HG02973 (cell line): Measurements from ENCODE around the gene KRT83.
"Not testable (repeated sequence)": the region's sequence is repeated elsewhere in the genome, so short reads cannot be mapped to it uniquely, and the experiment has no call there.

Experiments used
- ATAC-seq: cut with Tn5 transposase; IDR thresholded peaks from one replicate; pipeline ENCODE4 v1.9.1; 2021; ENCODE audit warnings: moderate library complexity; ENCODE audit not compliant: unreplicated experiment

The KRT83 gene

DNA sequence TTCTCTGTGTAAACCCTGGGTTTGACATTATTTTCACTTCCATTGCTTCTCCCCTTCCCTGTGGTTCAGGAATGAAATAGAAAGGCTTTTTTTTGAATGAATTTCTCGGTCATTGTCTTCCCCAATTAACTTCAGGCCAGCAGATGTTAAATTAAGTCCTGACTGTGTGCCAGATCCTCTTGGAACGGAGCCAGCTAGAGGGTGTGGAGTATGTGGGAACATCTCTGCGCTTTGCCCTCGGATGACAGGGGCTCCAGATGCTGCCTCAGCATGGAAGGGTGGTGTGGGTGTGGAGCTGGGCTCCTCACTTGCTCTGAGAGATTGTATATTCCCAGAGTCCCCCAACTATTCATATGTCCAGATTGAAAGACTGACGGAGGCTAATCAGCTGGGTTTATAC is 33.0 kb upstream of the KRT83 start:
- ATAC-seq: no peak

DNA sequence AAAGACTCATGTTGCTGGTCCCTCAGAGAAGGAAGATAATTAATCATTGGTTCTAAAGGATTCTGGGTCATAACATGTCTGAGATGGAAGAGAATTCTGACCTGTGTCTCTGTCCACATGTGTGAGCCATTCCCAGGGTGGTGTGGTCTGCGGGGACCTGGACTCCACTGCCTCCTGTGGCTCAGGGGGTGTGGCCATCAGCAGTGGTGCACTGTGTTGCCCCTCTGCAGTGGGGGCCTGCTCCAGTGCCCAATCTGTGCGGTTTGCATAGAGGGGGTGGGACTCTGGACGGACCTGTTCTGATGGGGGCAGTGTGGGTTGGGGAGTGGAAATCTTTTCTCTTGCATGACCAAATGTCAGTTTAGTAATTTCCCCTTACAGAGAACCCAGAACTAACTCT is 32.6 kb upstream of the KRT83 start:
- no peak for ATAC-seq

DNA sequence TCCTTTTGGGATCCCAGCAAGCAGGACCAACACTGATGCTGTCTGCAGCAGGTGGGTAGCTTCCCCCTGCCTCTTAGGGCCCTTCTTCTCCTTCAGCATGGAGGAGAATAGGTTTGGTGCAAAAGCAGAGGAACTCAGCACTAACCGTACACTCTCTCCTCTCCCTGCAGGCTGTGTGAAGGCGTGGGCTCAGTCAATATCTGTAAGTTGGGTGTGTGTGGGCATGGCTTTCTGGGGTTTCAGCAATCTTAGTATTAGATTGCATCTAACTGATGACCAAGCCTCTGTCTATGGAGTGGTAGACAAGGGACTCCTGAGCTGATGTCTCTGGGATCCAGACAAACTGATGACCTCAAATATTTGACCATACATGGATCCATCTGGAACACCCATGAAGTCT is 31.8 kb upstream of the KRT83 start:
- ATAC-seq: no peak

DNA sequence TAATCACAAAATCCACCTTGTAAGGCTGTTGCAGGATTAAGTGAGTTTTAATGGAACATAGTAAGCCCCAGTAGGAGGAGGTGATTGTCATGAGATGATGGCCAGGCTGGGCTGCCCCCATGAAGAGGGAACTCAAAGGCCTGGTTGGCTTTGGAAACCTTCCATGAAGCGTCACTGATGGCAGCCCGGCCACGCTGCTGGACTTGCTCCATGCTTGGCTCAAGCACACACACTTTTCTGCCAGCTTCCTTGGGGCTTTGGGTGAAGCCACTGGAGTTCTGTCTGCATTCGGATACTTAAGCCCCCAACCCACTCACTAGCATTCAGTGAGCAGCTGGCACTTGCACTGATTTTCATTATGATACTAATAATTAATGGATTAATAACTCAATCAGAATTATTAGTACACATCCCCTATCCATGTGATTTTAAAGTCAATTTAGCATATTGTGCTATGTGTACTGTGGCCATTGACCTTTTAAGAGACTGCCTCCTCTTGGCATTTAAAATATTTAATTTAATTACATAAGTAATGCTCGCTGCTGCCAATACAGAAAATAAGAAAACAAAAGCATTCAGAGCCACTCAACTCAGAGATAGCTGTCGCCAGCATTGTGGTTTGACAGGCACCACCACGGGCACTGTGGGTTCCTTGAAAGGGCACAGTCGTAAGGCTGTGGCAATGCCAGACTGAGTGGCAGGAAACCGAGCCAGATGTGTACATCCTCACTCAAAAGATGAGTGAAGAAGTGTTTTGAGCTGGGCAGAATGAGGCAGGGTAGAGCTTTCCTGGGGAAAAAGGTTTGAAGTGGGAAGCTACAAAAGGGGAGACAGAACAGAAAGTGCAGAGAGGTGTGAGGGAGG is 30.2 kb upstream of the KRT83 start:
- ATAC-seq: no peak

DNA sequence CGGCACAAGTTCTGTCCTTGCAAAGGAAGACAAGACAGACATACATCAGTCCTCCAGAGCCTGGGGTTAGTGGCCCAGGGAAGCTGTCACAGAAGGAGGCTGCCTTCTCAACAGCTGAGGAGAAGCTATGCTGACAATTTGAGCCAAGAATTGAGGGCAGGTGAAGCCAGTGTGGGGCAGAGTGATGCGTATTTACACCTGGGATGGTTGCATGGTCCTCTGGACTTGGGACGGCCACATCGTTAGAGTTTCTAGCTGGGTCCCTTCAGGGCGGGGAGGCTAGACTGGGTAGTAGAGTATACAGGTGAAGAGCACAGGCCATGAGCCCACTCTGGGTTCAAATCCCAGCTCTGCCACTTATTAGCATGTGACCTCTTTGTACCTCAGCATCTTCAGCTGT is 29.6 kb upstream of the KRT83 start:
- ATAC-seq: no peak

DNA sequence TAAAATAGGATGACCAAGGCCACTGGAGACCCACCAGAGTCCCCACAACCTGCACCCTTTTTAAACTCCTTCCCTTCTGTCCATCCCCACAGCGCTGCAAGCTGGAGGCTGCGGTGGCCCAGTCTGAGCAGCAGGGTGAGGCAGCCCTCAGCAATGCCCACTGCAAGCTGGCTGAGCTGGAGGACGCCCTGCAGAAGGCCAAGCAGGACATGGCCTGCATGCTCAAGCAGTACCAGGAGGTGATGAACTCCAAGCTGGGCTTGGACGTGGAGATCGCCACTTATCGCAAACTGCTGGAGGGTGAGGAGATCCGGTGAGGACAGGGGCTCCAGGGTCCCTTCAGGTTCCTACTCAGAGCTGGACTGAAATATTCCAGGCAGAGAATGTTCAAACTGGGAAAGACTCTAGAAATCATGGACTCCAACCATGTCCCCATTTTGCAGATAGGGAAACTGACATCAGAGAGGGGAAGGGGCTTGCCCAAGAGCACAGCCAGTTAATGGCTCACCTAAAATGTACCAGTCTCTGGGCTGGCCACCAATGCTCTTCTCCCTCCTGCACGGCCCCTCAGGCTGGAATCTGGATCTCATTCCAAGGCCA is 28.9 kb upstream of the KRT83 start:
- ATAC-seq: no peak

DNA sequence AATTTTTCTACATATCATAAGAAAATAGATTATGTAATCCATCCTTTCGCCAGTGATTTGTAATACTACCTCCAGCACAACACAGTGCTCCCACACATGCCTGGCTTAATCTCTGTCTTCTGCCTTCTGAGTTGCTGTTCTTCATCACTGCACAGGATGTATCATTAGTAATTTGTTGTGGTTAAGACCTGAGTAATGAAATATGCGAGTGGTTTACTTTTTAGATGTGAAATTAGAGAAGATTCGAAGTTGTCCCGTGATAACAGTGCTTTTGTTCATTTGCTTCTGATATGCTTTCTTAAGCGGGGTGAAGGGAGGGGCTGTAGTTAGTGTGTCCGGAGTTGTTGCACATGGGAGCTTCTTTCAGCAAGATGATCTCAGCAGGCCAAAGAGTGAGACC is 28.0 kb upstream of the KRT83 start:
- ATAC-seq: no peak

DNA sequence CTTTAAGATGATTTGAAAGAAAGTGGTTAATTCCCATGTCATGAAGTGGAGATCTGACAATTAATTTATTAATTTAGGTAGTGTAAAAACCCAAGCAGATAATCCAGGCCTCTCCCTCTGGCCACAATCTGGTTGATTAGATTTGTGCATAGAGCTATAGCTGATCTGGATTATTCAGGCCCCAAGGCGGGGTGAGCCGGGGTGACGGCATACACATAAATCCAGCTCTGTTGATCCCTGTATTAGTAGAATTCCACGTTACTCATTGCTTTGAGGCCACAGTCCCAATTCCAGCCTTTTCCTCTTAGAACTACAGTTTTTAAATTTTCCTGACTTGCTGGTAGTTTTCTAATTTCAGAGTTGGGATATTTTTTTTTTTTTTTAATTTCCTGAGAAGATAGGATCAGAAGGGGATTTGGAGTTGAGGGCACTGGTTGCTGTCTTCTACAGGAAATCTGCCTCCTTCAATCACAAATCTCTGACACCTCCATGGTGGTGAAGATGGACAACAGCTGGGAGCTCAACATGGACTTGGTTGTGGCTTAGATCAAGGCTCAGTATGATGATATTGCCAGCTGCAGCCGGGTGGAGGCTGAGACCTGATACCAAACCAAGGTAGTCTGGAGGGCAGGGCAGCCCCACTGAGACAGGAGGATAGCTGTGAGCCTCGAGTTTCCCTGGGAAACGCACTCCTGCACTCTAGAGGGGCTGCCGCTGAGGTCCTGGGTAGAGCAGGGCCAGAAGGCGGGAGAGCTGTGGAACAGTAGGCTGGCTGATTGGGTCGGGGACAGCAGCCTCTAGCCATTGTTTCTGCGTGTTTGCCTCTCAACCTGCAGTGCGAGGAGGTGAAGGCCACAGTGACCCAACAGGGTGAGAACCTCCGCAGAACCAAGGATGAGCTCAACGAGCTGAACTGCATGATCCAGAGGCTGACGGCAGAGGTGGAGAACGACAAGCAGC is 26.6 kb upstream of the KRT83 start:
- no peak for ATAC-seq

DNA sequence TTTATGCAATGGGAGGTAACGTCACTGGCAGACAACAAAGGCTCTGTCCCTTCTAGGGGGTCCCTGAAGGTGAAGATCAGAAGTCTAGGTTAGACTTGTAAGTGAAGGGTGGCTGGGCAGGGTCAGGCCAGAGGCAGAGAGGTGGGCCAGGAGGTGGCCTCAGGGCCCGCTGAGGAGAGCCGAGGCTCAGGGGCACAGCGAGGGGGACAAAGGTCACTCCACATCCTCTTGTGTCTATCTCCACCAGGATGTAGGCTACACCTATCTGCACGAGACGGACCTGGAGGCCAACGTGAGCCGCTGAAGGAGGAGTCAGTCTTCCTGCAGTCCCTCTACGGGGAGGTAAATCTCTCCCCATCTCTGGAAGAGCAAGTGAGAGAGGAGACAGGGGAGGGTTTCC is 25.8 kb upstream of the KRT83 start:
- no peak for ATAC-seq

DNA sequence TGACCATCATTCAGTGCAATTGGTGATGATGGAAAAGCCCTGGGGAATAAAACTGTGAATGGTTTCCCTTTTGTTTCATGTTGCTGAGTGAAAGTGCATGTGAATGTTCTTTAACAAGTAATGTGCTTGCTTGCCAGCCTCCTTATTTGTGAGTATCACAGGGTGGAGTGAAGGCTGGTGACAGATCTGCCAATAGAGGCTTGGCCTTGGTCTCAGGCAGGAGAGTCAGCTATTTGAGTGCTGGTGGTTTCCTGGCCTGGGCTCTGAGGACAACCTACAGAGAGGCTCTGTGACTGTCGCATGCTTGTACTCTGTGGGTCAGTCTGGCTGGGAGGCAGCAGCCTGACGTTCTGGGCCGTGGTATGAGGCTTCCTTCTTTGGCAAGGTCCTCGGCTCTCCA is 25.4 kb upstream of the KRT83 start:
- ATAC-seq: no peak

DNA sequence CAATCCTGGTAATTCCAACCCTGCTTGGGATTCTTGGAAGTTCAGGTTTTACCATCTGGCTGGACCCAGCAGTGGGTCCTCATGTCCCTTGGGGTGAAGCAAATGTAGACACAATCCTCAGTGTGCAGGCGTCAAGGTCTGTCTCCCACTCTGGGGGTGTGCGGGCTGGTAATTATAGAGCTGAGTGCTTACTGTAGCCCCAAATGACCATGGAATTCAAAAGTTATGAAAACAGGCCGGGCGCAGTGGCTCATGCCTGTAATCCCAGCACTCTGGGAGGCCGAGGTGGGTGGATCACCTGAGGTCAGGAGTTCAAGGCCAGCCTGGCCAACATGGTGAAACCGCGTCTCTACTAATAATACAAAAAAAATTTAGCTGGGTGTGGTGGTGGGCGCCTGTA is 23.8 kb upstream of the KRT83 start:
- not testable (repeated sequence) for ATAC-seq

DNA sequence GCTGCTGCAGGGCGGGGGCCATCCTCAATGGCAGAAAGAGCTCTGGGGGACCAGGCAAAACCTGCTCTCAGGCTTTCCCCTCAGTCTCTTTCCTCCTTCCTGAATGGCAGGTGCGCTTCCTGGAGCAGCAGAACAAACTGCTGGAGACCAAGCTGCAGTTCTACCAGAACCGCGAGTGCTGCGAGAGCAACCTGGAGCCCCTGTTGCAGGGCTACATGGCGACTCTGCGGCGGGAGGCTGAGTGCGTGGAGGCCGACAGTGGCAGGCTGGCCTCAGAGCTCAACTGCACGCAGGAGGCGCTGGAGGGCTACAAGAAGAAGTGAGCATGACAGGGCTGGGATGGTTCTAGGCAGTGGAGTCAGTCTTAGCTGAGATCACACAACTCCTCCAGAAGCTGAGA is 22.9 kb upstream of the KRT83 start:
- ATAC-seq: no peak

DNA sequence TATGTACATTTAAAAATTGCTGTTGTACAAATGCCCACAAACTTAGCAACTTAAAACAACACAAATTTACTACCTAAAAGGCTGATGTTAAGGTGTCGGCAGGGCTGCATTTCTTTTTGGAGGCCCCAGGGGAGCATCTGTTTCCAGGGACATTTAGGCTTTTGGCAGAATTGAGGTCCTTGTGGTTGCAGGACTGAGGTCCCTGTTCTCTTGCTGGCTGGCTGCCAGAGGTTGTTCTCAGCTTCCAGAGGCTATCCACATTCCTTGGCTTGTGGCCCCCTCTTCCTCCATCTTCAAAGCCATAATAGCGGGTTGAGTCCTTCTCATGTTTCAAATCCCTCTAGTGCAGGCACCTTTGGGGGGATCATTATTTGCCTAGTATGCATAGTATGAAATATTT is 22.4 kb upstream of the KRT83 start:
- ATAC-seq: no peak

DNA sequence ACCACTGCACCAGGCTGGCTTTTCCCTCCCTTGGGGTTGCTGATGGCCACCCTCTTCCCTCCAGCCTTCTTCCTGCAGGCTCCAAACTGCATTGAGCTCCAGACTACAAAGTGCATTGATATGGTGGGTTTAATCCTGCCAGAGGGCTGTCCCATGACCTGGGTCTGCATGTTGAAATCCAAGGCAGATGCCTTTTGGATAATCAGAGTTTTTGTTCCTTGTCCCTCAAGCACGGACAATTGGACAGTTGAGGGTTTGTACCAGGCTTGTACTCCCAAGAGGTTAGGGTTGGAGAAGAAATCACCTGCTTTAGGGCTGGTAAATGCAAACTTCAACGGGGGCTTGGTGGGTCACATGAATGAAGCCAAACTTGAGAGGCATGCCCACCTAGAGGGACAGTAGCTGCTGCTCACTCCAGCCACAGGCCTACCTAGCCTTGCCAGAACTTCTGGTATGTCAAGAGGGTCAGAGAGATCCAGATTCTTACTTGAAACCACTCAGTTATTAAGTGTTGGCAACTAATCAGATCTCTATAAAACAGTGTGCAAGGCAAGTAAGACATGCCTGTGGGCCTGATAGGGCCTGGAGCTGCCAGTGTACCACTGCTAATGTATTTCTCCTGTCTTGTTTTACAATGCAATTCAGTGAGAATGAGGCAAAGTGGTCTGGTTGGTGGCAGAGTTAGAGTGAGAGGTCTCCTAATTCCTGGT is 21.7 kb upstream of the KRT83 start:
- no peak for ATAC-seq

DNA sequence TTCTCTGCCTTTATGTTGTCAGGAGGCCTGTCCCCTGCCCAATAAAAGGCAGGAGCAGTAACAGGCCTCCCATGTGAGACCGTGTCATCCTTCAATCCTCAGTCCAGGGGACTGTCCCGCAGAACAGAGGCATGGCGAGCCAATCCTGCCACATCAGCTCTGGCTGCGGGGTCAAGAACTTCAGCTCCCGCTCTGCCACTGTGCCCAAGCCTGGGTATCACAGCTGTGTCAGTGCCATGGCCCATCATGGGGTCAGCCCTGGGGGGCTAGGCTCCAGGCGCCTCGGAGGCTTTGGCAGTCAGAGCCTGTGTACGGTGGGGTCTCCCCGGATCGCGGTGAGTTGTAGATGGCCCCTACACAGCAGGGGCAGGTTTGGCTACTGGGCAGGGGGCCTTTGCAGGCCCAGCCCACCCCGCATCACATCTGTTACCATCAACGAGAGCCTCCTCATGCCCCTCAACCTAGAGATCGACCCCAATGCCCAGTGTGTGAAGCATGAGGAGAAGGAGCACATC is 19.9 kb upstream of the KRT83 start:
- ATAC-seq: no peak

DNA sequence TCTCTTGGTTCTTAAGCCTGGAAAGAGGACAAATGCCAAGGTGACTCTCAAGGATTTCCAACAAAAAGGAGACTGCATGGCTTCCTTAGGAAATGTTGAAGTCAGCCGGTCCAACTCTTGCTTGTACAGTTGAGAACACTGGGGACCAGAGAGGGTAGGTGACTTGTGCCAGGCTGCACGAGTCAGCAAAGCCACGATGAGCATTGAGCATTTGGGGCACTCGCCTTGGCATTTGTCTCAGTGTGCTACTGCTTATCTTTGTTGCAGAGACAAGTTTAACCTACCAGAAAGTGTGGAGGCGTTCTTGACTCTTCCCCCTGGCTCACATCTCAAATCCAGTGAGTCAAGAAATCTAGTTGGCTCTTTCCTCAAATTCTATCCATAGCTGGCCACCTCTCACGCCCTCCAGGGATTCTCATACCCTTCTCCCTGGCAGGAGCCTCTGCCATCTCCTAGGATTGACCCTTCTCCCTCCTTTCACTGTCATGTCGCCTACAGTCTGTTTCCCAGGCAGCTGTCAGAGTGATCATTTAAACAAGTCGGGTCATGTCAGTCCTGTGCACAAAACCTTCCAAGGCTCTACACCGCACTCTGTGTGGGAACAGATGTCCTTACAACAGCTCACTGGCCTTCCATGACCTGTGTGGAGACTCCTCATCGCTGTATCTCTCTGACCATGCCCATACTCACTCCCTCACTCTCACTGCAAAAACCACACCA is 17.2 kb upstream of the KRT83 start:
- ATAC-seq: no peak

DNA sequence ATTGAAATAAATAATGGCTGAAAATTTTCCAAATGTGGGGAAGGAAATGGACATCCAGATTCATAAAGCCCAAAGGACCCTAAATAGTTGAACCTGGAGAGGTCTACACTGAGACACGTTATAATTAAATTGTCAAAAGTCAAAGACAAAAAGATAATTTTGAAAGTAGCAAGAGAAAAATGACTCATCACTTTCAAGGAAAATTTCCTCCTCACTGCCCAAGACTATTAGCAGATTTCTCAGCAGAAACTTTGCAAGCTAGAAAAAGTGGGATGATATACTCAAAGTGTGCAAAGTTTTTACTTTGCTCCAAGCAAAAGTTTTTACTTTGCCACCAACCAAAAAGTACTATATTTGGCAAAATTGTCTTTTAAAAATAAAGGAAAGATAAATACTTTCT is 15.9 kb upstream of the KRT83 start:
- ATAC-seq: no peak

DNA sequence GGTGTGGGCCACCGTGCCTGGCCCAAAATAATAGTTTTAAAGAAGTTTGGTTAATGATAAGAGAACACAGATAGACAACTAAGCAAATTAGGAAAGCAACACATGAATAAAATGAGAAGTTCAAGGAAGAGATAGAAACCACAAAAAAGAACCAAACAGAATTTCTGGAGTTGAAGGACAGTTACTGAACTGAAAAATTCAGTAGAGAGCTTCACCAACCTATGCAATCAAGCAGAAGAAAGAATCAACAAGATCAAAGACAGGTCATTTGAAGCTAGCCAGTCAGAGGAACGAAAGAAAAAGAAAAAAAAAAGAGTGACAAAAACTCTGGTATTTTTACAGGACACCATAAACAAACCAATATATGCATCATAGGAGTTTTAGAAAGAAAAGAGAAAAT is 15.4 kb upstream of the KRT83 start:
- no peak for ATAC-seq

DNA sequence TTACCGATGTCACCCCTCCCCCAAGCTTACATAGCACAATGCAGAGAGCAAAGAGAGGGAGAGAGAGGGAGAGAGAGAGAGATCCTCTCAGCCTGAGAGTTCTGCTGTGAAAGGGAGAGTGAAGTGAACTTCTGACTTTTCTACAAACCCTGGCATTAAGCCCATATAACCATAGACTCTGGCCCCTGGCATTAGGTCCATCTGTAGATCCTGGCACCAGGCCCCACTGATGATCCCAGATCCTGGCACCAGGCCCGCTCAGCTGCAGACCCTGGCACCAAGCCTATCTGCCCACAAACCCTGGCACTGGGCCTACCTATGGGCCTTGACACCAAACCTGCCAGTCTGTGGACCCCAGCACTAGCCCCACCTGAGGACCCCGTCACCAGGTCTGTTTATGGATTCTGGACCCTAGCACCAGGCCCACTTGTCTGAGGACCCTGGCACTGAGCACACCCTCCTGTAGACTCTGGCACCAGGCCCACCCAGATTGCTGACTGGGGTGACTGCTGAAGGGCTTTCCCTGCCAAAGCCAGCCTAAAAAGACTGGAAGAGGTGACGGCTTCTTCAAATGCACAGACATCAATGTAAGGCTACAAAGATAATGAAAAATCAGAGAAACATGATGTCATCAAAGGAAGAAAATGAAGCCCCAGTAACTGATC is 14.5 kb upstream of the KRT83 start:
- no peak for ATAC-seq

DNA sequence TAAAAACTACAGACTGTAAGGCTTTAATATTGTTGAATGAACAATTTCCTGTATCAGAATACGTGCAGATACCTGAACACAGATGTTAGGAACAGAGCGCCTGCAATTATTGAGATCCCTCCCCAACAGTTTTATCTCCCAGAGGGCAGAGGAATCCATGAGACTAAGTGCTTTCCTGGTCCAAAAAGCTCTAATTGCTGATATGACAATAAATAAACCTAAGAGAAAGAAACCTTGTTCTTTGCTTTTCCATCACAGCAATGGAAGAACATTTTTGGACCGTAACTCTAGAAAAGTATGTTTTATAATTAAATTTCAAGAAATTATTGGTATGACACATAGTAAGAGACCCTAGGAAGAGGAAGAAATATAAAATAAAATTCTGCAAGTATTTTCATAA is 13.0 kb upstream of the KRT83 start:
- no peak for ATAC-seq
